Peyer's patch (tissue), 4 donors: ENCODE data around the gene TCEA2. TPM values are rescaled to one million over a fixed set of nuclear protein-coding genes. Genes with fewer than 3 reads are reported as not detected.

Experiments
- DNase-seq, 3 donors: peaks; one replicate each; pipeline ENCODE4 v3.0.0-alpha.2; 2017 to 2019
- H3K27ac ChIP-seq, 4 donors: fragments of 200-600 bp; sonication (generic); one replicate each; pipeline ENCODE4 v1.5.1; 2016 to 2019
- H3K27me3 ChIP-seq, 2 donors: fragments of 200-600 bp; sonication (generic); one replicate each; pipeline ENCODE4 v1.5.1; 2019
- H3K36me3 ChIP-seq, 3 donors: fragments of 200-600 bp; sonication (generic); one replicate each; pipeline ENCODE4 v1.5.1; 2016 to 2019
- H3K4me1 ChIP-seq, 4 donors: fragments of 200-600 bp; sonication (generic); one replicate each; pipeline ENCODE4 v1.5.1; 2016 to 2019
- H3K4me3 ChIP-seq, 4 donors: fragments of 200-600 bp; sonication (generic); 1 replicate in 3 of 4; 2 replicates in 1 of 4; pipeline ENCODE4 v1.5.1; 2016 to 2019; ENCODE audit warnings: mild to moderate bottlenecking in 1 of 4
- H3K9me3 ChIP-seq, 4 donors: fragments of 200-600 bp; sonication (generic); one replicate each; pipeline ENCODE4 v1.5.1; 2016 to 2019; ENCODE audit warnings: mild to moderate bottlenecking in 1 of 4
- CTCF ChIP-seq, 6 experiments: fragments of 450-650 bp in 4 of 6; fragments of 200-600 bp in 2 of 6; sonication (generic) in 1 of 6; IDR thresholded peaks; one replicate each; pipeline ENCODE4 v1.5.1; 2017 to 2019; ENCODE audit warnings: antibody characterized with exemption in 6 of 6, mild to moderate bottlenecking in 3 of 6, moderate library complexity in 1 of 6
- POLR2A ChIP-seq, 2 donors: fragments of 450-650 bp; IDR thresholded peaks; one replicate each; pipeline ENCODE4 v1.5.1; 2017; ENCODE audit warnings: antibody characterized with exemption in 2 of 2, mild to moderate bottlenecking in 2 of 2, moderate library complexity in 2 of 2
- total RNA-seq, 4 donors: library from RNA; depleted of rRNA; stranded (reverse); fragments of >200 nt; gene quantifications; one replicate each; pipeline ENCODE4 v1.1.0, GENCODE V29; 2016

The TCEA2 gene
- total RNA-seq, 4 donors from 2014 or later, result 4.7 to 19.8 (median 8.3) TPM

- no peak overlapping the region for H3K27ac ChIP-seq
- no peak for DNase-seq
- no peaks in the 10 kb centered on the region for H3K4me1 ChIP-seq
- TF ChIP-seq POLR2A (IDR thresholded peaks at IDR 0.05), result no peak
- no peak for TF ChIP-seq CTCF (IDR thresholded peaks at IDR 0.05)
- H3K27me3 ChIP-seq, result no peaks in the 10 kb centered on the region
- H3K4me3 ChIP-seq, result no peak overlapping the region
- no peaks in the 10 kb centered on the region for H3K36me3 ChIP-seq
- no peaks in the 10 kb centered on the region for H3K9me3 ChIP-seq
Observed at GRCh38 chr20:64090165-64090564, 27.2 kb downstream of the TCEA2 start.

GRCh38 chr20:64091340-64091739 is 28.3 kb downstream of the TCEA2 start:
- H3K36me3 ChIP-seq, result no peaks in the 10 kb centered on the region
- TF ChIP-seq CTCF (IDR thresholded peaks at IDR 0.05) (no peak), POLR2A (IDR thresholded peaks at IDR 0.05) (no peak)
- DNase-seq, result no peak
- no peaks in the 10 kb centered on the region for H3K27me3 ChIP-seq
- H3K27ac ChIP-seq, result no peak overlapping the region
- no peak overlapping the region for H3K4me3 ChIP-seq
- H3K4me1 ChIP-seq, result peaks cover 0 to 4% (median 0%) of the 10 kb centered on the region in 4 donors
- no peaks in the 10 kb centered on the region for H3K9me3 ChIP-seq

GRCh38 chr20:64091770-64092169 is 28.8 kb downstream of the TCEA2 start:
- H3K4me3 ChIP-seq, result no peak overlapping the region
- no peak overlapping the region for H3K27ac ChIP-seq
- no peaks in the 10 kb centered on the region for H3K27me3 ChIP-seq
- no peak for DNase-seq
- H3K36me3 ChIP-seq, result no peaks in the 10 kb centered on the region
- H3K9me3 ChIP-seq, result no peaks in the 10 kb centered on the region
- TF ChIP-seq POLR2A (IDR thresholded peaks at IDR 0.05) (no peak), CTCF (IDR thresholded peaks at IDR 0.05) (no peak)
- H3K4me1 ChIP-seq, result peaks cover 0 to 4% (median 0%) of the 10 kb centered on the region in 4 donors

- Histone ChIP-seq H3K9me3 (no peaks in the 10 kb centered on the region), H3K4me1 (peaks cover 0 to 4% (median 0%) of the 10 kb centered on the region in 4 donors), H3K4me3 (no peak overlapping the region), H3K27me3 (no peaks in the 10 kb centered on the region), H3K27ac (no peak overlapping the region), H3K36me3 (no peaks in the 10 kb centered on the region)
- no peak for TF ChIP-seq CTCF (IDR thresholded peaks at IDR 0.05)
- TF ChIP-seq POLR2A (IDR thresholded peaks at IDR 0.05), result no peak
- DNase-seq, result no peak
Observed at GRCh38 chr20:64092258-64093012, 29.4 kb downstream of the TCEA2 start.

- no peak overlapping the region for H3K27ac ChIP-seq
- TF ChIP-seq POLR2A (IDR thresholded peaks at IDR 0.05) (no peak), CTCF (IDR thresholded peaks at IDR 0.05) (no peak)
- no peak overlapping the region for H3K4me3 ChIP-seq
- no peaks in the 10 kb centered on the region for H3K36me3 ChIP-seq
- DNase-seq, result no peak
- H3K9me3 ChIP-seq, result no peaks in the 10 kb centered on the region
- H3K4me1 ChIP-seq, result peaks cover 0 to 4% (median 0%) of the 10 kb centered on the region in 4 donors
- H3K27me3 ChIP-seq, result no peaks in the 10 kb centered on the region
Observed at GRCh38 chr20:64093013-64093503, 30.1 kb downstream of the TCEA2 start.
